OCI-LY3 (cell line): ENCODE results near the gene WASHC3.

Source experiments
- H2AFZ ChIP-seq: fragments of 200-600, 300-600 bp; shearing (Covaris generic); 2 replicates; pipeline ENCODE4 v1.6.0; 2014; ENCODE audit warnings: antibody characterized with exemption, low read depth, low read length
- H3K27ac ChIP-seq: fragments of 200-600, 300-600 bp; sonication (generic); 2 replicates; pipeline ENCODE4 v1.5.1; 2014; ENCODE audit warnings: mild to moderate bottlenecking, low read length, moderate library complexity, mixed read lengths
- H3K27me3 ChIP-seq: fragments of 200-600, 300-600 bp; sonication (generic); 2 replicates; pipeline ENCODE4 v1.6.1; 2014; ENCODE audit warnings: low read depth, low read length, mixed read lengths
- H3K36me3 ChIP-seq: fragments of 200-600, 300-600 bp; sonication (generic); replicated peaks from 2 replicates; pipeline ENCODE3; 2014; ENCODE audit warnings: low read depth, low read length, mixed read lengths
- H3K4me1 ChIP-seq: fragments of 300-600, 200-600 bp; sonication (generic); 2 replicates; pipeline ENCODE4 v1.6.1; 2014; ENCODE audit warnings: low read length, mixed read lengths
- H3K4me2 ChIP-seq: fragments of 200-600, 300-600 bp; sonication (generic); 2 replicates; pipeline ENCODE4 v1.6.1; 2014; ENCODE audit warnings: low read length, mixed read lengths
- H3K4me3 ChIP-seq: fragments of 300-600, 200-600 bp; sonication (generic); 2 replicates; pipeline ENCODE4 v1.5.1; 2014; ENCODE audit warnings: antibody characterized with exemption, mild to moderate bottlenecking, low read length, moderate library complexity
- H3K79me2 ChIP-seq: fragments of 300-600, 200-600 bp; shearing (Covaris generic); 2 replicates; pipeline ENCODE4 v1.6.1; 2014; ENCODE audit warnings: mild to moderate bottlenecking, low read length, mixed read lengths
- H3K9ac ChIP-seq: fragments of 300-600, 200-600 bp; shearing (Covaris generic); 2 replicates; pipeline ENCODE4 v1.6.0; 2014; ENCODE audit warnings: mild to moderate bottlenecking, low read length, moderate library complexity
- H3K9me3 ChIP-seq: fragments of 200-600, 300-600 bp; shearing (Covaris generic); 2 replicates; pipeline ENCODE4 v1.6.1; 2014; ENCODE audit warnings: low read length, mixed read lengths; ENCODE audit not compliant: insufficient read depth
- H4K20me1 ChIP-seq: fragments of 200-600, 300-600 bp; sonication (generic); 2 replicates; pipeline ENCODE4 v1.6.1; 2016; ENCODE audit warnings: low read length, mixed read lengths; ENCODE audit not compliant: insufficient read depth
- EZH2phosphoT487 ChIP-seq: fragments of 200-600 bp; shearing (Covaris generic); IDR thresholded peaks from 2 replicates; pipeline ENCODE4 v1.6.1; 2018; ENCODE audit warnings: antibody characterized with exemption, mixed run types, low read depth
- TF ChIP-seq, protein P1 (sequence below): fragments of 200-600, 300-600 bp; sonication (generic); IDR thresholded peaks from 2 replicates; pipeline ENCODE4 v1.5.1; 2014; ENCODE audit warnings: antibody characterized with exemption, low read length, low read depth

The WASHC3 gene

GRCh38 chr12:102051431-102051965 lies 10.3 kb downstream of the WASHC3 start:
- TF ChIP-seq, protein P1, sequence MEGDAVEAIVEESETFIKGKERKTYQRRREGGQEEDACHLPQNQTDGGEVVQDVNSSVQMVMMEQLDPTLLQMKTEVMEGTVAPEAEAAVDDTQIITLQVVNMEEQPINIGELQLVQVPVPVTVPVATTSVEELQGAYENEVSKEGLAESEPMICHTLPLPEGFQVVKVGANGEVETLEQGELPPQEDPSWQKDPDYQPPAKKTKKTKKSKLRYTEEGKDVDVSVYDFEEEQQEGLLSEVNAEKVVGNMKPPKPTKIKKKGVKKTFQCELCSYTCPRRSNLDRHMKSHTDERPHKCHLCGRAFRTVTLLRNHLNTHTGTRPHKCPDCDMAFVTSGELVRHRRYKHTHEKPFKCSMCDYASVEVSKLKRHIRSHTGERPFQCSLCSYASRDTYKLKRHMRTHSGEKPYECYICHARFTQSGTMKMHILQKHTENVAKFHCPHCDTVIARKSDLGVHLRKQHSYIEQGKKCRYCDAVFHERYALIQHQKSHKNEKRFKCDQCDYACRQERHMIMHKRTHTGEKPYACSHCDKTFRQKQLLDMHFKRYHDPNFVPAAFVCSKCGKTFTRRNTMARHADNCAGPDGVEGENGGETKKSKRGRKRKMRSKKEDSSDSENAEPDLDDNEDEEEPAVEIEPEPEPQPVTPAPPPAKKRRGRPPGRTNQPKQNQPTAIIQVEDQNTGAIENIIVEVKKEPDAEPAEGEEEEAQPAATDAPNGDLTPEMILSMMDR, result no peak
- no peak for TF ChIP-seq EZH2phosphoT487
- H3K27me3 ChIP-seq, result no peaks in the 10 kb centered on the region
- H3K4me2 ChIP-seq, result peak overlapping the region; percentile 18
- H3K27ac ChIP-seq, result peak overlapping the region; percentile 33; the same call in 1 of the 2 replicates
- H3K79me2 ChIP-seq, result no peaks in the 10 kb centered on the region; the same call in 1 of the 2 replicates
- H3K4me3 ChIP-seq, result no peak overlapping the region
- no peak overlapping the region for H3K9ac ChIP-seq
- H3K36me3 ChIP-seq, result peaks cover 28% of the 10 kb centered on the region
- H3K9me3 ChIP-seq, result no peaks in the 10 kb centered on the region
- peaks cover 20% of the 10 kb centered on the region for H3K4me1 ChIP-seq
- H4K20me1 ChIP-seq, result no peaks in the 10 kb centered on the region
- H2AFZ ChIP-seq, result no peak overlapping the region

GRCh38 chr12:102050660-102051430 lies 10.9 kb downstream of the WASHC3 start:
- H3K27ac ChIP-seq, result peak overlapping the region; percentile 33

GRCh38 chr12:102043928-102044327 lies 17.9 kb downstream of the WASHC3 start:
- TF ChIP-seq EZH2phosphoT487, result no peak
- Histone ChIP-seq H3K4me3 (no peak overlapping the region), H3K27ac (no peak overlapping the region), H3K79me2 (no peaks in the 10 kb centered on the region), H3K4me2 (no peak overlapping the region), H3K9me3 (no peaks in the 10 kb centered on the region), H3K9ac (no peak overlapping the region), H2AFZ (no peak overlapping the region), H4K20me1 (no peaks in the 10 kb centered on the region), H3K27me3 (no peaks in the 10 kb centered on the region), H3K36me3 (peaks cover 8% of the 10 kb centered on the region), H3K4me1 (peaks cover 5% of the 10 kb centered on the region; the same call in 1 of the 2 replicates)

More at GRCh38 chr12:102050660-102051430, 10.9 kb downstream of the WASHC3 start:
- Histone ChIP-seq H3K4me3 (no peak overlapping the region), H3K79me2 (no peaks in the 10 kb centered on the region; the same call in 1 of the 2 replicates), H3K4me1 (peaks cover 20% of the 10 kb centered on the region), H4K20me1 (no peaks in the 10 kb centered on the region), H3K9ac (0 out of 2 replicates have a peak overlapping the region, but pooled peaks have one; percentile 4), H3K9me3 (no peaks in the 10 kb centered on the region), H3K4me2 (peak overlapping the region; percentile 18), H3K36me3 (peaks cover 21% of the 10 kb centered on the region), H2AFZ (no peak overlapping the region), H3K27me3 (no peaks in the 10 kb centered on the region)
- TF ChIP-seq, protein P1, result no peak
- no peak for TF ChIP-seq EZH2phosphoT487

GRCh38 chr12:102033991-102034745 lies 27.6 kb downstream of the WASHC3 start:
- Histone ChIP-seq H4K20me1 (no peaks in the 10 kb centered on the region), H3K79me2 (no peaks in the 10 kb centered on the region), H3K9ac (no peak overlapping the region), H3K9me3 (no peaks in the 10 kb centered on the region), H3K4me3 (no peak overlapping the region), H3K4me1 (no peaks in the 10 kb centered on the region), H2AFZ (no peak overlapping the region), H3K36me3 (peaks cover 12% of the 10 kb centered on the region), H3K4me2 (no peak overlapping the region), H3K27ac (no peak overlapping the region), H3K27me3 (no peaks in the 10 kb centered on the region)
- TF ChIP-seq, protein P1, result no peak
- no peak for TF ChIP-seq EZH2phosphoT487
